Psoas muscle (tissue), 8 donors: ENCODE results near the gene PCED1A. TPM values are rescaled to one million over a fixed set of nuclear protein-coding genes. Genes with fewer than 3 reads are reported as not detected.

Source experiments
- ATAC-seq, 4 donors: fragments of 200-7000 bp; cut with Tn5 transposase; one replicate each; pipeline ENCODE4 v1.9.1; 2020; ENCODE audit warnings: moderate library complexity in 3 of 4, mild to moderate bottlenecking in 2 of 4
- DNase-seq, 2 donors: peaks; one replicate each; pipeline ENCODE4 v3.0.0-alpha.2; 2020
- H3K27ac ChIP-seq: fragments of 200-600 bp; one replicate; pipeline ENCODE4 v1.8.0; 2022
- H3K27me3 ChIP-seq, 3 donors: fragments of 200-600 bp in 1 of 3; one replicate each; pipeline versions ENCODE4 v1.6.1 to v1.8.0; 2013 to 2022; ENCODE audit warnings: low read length in 2 of 3, mild to moderate bottlenecking in 2 of 3, moderate library complexity in 1 of 3; ENCODE audit not compliant: insufficient read depth in 3 of 3
- H3K36me3 ChIP-seq, 2 donors: fragments of 200-600 bp in 1 of 2; one replicate each; pipeline versions ENCODE4 v1.6.1 to v1.8.0; 2013 to 2022; ENCODE audit warnings: low read depth in 1 of 2, mild to moderate bottlenecking in 1 of 2, moderate library complexity in 1 of 2; ENCODE audit not compliant: insufficient read depth in 1 of 2
- H3K4me1 ChIP-seq: fragments of 200-600 bp; one replicate; pipeline ENCODE4 v1.8.0; 2022
- H3K4me3 ChIP-seq: fragments of 200-600 bp; one replicate; pipeline ENCODE4 v1.8.0; 2022; ENCODE audit warnings: mild to moderate bottlenecking
- H3K9me3 ChIP-seq: fragments of 200-600 bp; one replicate; pipeline ENCODE4 v1.8.0; 2022
- WGBS, 3 donors: extraction: QIAGEN DNeasy Blood & Tissue Kit; methylation state at CpG; one replicate each; pipeline versions ENCODE4 v1.1.6 to v1.1.7; 2013; 5-methylcytosine and 5-hydroxymethylcytosine counted together
- intact Hi-C, 2 donors: fragments of 100-400 bp; cut with DNase I; formaldehyde crosslinking; loops; one replicate each; pipeline versions ENCODE4 v1.11.0 to v1.14.2; 2022
- polyA plus RNA-seq, 3 donors: library from polyadenylated mRNA; stranded (reverse); fragments of 200-250 nt; gene quantifications; one replicate each; pipeline ENCODE4 v1.2.3, GENCODE V29; 2013
- total RNA-seq, 4 donors: library from RNA; stranded (reverse); fragmentation: NEBNext Ultra II Directional in 2 of 4; extraction: Animal tissue kit (Norgen Biotek cat#: 25700) in 2 of 4; gene quantifications; one replicate each; pipeline versions ENCODE4 v1.2.1 to v1.2.4, GENCODE V29; 2021 to 2023
- TF ChIP-seq, protein P1 (sequence below): fragments of 200-600 bp; IDR thresholded peaks from one replicate; pipeline ENCODE4 v1.8.0; 2022; ENCODE audit warnings: antibody characterized with exemption
- donor health status: healthy with polysubstance abuse.
- donor health status: DM: no; HTN: no; CAD: no; lungs with moderate emphysema.
- donor health status: Bipolar disorder and iron deficiency.
- donor health status: healthy.
- donor health status: DM: yes; HTN: yes; CAD: no.
- donor health status: DM: no; HTN: no; CAD: no.
- donor health status: DM: no; HTN: no; CAD: no.
- donor health status: DM: yes; HTN: yes; CAD: no.

The PCED1A gene
- total and polyA plus RNA-seq, 7 donors: 4.2 to 11.5 (median 6.4) TPM

GRCh38 chr20:2820896-2821869 is 19.3 kb downstream of the PCED1A start:
- Histone ChIP-seq H3K27ac (no peak overlapping the region), H3K27me3 (peaks cover 0 to 57% (median 21%) of the 10 kb centered on the region in 3 donors), H3K36me3 (no peaks in the 10 kb centered on the region), H3K4me3 (no peak overlapping the region), H3K4me1 (no peaks in the 10 kb centered on the region), H3K9me3 (no peaks in the 10 kb centered on the region)
- 3 to 9% (median 4%) methylated on average over 42 to 68 of the region's 68 CpGs for WGBS, 3 donors
- intact Hi-C loops: no loop called here
- peak in 1 of 4 donors; percentile 40 for ATAC-seq
- TF ChIP-seq, protein P1, sequence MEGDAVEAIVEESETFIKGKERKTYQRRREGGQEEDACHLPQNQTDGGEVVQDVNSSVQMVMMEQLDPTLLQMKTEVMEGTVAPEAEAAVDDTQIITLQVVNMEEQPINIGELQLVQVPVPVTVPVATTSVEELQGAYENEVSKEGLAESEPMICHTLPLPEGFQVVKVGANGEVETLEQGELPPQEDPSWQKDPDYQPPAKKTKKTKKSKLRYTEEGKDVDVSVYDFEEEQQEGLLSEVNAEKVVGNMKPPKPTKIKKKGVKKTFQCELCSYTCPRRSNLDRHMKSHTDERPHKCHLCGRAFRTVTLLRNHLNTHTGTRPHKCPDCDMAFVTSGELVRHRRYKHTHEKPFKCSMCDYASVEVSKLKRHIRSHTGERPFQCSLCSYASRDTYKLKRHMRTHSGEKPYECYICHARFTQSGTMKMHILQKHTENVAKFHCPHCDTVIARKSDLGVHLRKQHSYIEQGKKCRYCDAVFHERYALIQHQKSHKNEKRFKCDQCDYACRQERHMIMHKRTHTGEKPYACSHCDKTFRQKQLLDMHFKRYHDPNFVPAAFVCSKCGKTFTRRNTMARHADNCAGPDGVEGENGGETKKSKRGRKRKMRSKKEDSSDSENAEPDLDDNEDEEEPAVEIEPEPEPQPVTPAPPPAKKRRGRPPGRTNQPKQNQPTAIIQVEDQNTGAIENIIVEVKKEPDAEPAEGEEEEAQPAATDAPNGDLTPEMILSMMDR: no peak
- no peak for DNase-seq

GRCh38 chr20:2820084-2820895 is 20.2 kb downstream of the PCED1A start:
- Histone ChIP-seq H3K27ac (no peak overlapping the region), H3K27me3 (peaks cover 0 to 51% (median 21%) of the 10 kb centered on the region in 3 donors), H3K9me3 (no peaks in the 10 kb centered on the region), H3K36me3 (no peaks in the 10 kb centered on the region), H3K4me1 (no peaks in the 10 kb centered on the region), H3K4me3 (no peak overlapping the region)
- TF ChIP-seq, protein P1: no peak
- ATAC-seq: no peak
- 28 to 36% (median 29%) methylated on average over 31 to 32 of the region's 32 CpGs for WGBS, 3 donors
- no peak for DNase-seq
- intact Hi-C loops: no loop called here

DNA sequence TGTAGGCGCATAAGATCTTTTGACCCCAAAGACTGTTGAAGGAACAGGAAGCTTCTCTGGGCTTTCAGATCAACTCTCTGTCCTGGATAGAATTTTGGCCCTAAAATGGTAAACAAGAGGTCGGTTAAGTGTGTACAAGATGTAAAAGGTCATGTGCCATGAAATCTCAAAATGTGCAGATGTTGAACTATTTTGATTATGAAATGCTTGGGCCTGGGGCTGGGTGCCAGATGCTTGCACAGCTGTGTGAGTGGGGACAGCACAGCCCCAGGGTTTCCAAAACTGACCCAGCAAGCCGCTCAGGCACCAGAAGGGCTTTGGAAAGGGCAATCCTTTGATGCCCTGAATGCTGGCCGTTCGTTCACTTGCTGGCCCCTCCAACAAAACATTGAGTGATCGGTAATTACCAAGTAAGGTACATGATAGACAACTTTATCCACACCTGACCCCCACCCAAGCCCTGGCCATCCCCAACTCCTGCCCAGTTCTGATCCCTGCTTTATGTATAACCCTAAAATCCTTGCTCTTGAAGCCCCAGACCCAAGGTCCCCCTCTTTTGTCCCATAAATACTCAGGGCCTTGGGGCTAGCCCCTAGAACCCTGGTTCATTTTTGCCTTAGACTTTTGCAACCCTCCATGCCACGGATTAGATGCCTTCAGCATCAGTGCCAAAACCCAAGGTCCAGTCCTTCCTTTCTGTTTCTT is 22.4 kb downstream of the PCED1A start:
- whole genome bisulfite sequencing, 3 donors: 47 to 67% (median 50%) methylated on average over 7 of the region's 7 CpGs
- TF ChIP-seq, protein P1: no peak
- Histone ChIP-seq H3K27ac (no peak overlapping the region), H3K36me3 (no peaks in the 10 kb centered on the region), H3K27me3 (peaks cover 0 to 53% (median 22%) of the 10 kb centered on the region in 3 donors), H3K4me3 (no peak overlapping the region), H3K4me1 (no peaks in the 10 kb centered on the region), H3K9me3 (no peaks in the 10 kb centered on the region)
- intact Hi-C loops: no loop called here
- DNase-seq (peak; percentile 61 to 86), ATAC-seq (peak in 2 of 4 donors; percentile 34 to 72)

- no peak overlapping the region for H3K4me3 ChIP-seq
- ATAC-seq (peak in 1 of 4 donors; percentile 28), DNase-seq (no peak)
- TF ChIP-seq, protein P1: no peak
- no peaks in the 10 kb centered on the region for H3K4me1 ChIP-seq
- peaks cover 0 to 60% (median 22%) of the 10 kb centered on the region in 3 donors for H3K27me3 ChIP-seq
- H3K9me3 ChIP-seq: peaks cover 2% of the 10 kb centered on the region
- no peaks in the 10 kb centered on the region for H3K36me3 ChIP-seq
- WGBS, 3 donors: 79 to 93% (median 85%) methylated on average over 2 of the region's 2 CpGs
- no peak overlapping the region for H3K27ac ChIP-seq
- intact Hi-C loops: no loop called here
Measured at GRCh38 chr20:2817341-2817726, 23.1 kb downstream of the PCED1A start.
